ENCODE measurements around the gene XRCC3. TPM values are rescaled to one million over a fixed set of nuclear protein-coding genes. Genes with fewer than 3 reads are reported as not detected.

The XRCC3 gene
- total RNA-seq, 1 experiment from 2014 or later = 36.8 TPM

DNA sequence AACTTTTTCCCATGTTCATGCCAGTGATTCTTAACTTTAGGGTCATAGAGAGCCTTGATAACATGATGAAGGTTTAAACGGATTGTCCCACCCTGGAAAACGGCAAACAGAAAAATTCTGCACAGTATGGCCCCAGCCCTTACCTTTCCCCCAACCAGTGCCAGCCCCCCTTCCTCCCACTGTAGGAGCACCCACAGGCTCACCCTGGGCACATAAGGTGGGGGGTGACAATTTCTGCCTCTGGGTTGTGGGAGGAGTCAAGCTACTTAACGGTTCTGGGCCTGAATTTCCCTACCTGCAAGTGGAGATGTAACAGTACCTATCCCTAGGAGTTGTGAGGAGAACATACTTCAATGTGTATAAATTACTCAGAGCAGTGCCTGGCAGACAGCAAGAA is 18.0 kb downstream of the XRCC3 start:
- intact Hi-C loops (cut with micrococcal nuclease; ENCODE audit: unreplicated experiment) (no loop called here), in situ Hi-C loops (cut with HindIII; ENCODE audit: low pct_unique_long_range_greater_than_20kb, low sequenced_read_pairs) (no loop called here)
- no peak for ATAC-seq
- ChIA-PET POLR2A (no interaction called here), CTCF (no interaction called here)
- peak overlapping the region; percentile 57; the same call in 1 of the 2 replicates for H3K27ac ChIP-seq (ENCODE audit: low read length)
- H3K4me1 ChIP-seq (ENCODE audit: control insufficient read depth, insufficient read depth, low read length) = peaks cover 38% of the 10 kb centered on the region
- no peak overlapping the region for H3K4me3 ChIP-seq (ENCODE audit: low read depth in 2 of 2, low read length in 2 of 2)
- H3K27me3 ChIP-seq (ENCODE audit: control insufficient read depth, insufficient read depth, low read length) = no peaks in the 10 kb centered on the region
- BruUV-seq (replicated peaks) = no TSS peak
- H3K9me3 ChIP-seq (ENCODE audit: control insufficient read depth, insufficient read depth, low read depth, low read length) = no peaks in the 10 kb centered on the region
- H3K36me3 ChIP-seq (ENCODE audit: control insufficient read depth, insufficient read depth, low read length) = peaks cover 2% of the 10 kb centered on the region; the same call in 1 of the 2 replicates
- TF ChIP-seq, protein P1, sequence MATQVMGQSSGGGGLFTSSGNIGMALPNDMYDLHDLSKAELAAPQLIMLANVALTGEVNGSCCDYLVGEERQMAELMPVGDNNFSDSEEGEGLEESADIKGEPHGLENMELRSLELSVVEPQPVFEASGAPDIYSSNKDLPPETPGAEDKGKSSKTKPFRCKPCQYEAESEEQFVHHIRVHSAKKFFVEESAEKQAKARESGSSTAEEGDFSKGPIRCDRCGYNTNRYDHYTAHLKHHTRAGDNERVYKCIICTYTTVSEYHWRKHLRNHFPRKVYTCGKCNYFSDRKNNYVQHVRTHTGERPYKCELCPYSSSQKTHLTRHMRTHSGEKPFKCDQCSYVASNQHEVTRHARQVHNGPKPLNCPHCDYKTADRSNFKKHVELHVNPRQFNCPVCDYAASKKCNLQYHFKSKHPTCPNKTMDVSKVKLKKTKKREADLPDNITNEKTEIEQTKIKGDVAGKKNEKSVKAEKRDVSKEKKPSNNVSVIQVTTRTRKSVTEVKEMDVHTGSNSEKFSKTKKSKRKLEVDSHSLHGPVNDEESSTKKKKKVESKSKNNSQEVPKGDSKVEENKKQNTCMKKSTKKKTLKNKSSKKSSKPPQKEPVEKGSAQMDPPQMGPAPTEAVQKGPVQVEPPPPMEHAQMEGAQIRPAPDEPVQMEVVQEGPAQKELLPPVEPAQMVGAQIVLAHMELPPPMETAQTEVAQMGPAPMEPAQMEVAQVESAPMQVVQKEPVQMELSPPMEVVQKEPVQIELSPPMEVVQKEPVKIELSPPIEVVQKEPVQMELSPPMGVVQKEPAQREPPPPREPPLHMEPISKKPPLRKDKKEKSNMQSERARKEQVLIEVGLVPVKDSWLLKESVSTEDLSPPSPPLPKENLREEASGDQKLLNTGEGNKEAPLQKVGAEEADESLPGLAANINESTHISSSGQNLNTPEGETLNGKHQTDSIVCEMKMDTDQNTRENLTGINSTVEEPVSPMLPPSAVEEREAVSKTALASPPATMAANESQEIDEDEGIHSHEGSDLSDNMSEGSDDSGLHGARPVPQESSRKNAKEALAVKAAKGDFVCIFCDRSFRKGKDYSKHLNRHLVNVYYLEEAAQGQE (IDR thresholded peaks at IDR 0.05; ENCODE audit: insufficient read depth in 1 of 2, low read depth in 2 of 2, low read length in 1 of 2) = no peak
- TF ChIP-seq TCF7L2 (IDR thresholded peaks at IDR 0.05; ENCODE audit: low read depth, low read length) = no peak
- no peak for TF ChIP-seq SIN3A (IDR thresholded peaks at IDR 0.05; ENCODE audit: borderline replicate concordance, insufficient read depth, low read depth, low read length)
- TF ChIP-seq, protein P2, sequence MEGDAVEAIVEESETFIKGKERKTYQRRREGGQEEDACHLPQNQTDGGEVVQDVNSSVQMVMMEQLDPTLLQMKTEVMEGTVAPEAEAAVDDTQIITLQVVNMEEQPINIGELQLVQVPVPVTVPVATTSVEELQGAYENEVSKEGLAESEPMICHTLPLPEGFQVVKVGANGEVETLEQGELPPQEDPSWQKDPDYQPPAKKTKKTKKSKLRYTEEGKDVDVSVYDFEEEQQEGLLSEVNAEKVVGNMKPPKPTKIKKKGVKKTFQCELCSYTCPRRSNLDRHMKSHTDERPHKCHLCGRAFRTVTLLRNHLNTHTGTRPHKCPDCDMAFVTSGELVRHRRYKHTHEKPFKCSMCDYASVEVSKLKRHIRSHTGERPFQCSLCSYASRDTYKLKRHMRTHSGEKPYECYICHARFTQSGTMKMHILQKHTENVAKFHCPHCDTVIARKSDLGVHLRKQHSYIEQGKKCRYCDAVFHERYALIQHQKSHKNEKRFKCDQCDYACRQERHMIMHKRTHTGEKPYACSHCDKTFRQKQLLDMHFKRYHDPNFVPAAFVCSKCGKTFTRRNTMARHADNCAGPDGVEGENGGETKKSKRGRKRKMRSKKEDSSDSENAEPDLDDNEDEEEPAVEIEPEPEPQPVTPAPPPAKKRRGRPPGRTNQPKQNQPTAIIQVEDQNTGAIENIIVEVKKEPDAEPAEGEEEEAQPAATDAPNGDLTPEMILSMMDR (IDR thresholded peaks at IDR 0.05) = no peak
- TF ChIP-seq POLR2AphosphoS5 (IDR thresholded peaks at IDR 0.05; ENCODE audit: low read depth, low read length) = no peak
- no peak for DNase-seq (ENCODE audit: low read depth, low spot score)

DNA sequence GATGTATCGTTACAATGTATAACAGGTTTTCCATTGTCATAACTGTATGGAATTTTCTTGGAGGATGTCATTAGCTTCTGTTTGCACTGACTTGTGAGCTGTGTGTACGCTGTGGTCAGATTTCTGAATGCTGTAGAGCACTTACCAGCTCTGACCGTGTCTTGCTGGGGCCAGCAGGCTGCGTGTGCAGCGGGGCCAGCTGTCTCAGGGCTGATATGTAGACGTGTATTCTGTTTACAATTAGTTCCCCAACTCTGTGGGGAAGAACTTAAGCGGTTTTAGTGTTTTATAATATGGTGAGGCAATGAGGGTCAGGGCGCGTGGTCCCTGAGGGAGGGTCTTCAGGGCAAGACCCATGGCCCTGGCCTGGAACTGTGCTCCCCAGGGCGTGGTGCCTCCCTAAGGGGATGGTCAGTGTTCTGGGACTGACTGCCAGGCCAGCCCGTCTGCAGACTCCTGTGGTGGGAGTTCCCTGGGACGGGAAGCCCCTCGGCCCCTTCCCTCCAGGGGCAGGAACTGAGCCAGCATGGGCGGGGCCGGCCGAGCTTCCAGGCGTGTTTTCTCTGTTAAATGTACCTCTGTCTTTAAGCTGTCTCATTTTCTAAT is 18.7 kb downstream of the XRCC3 start:
- Histone ChIP-seq H3K27me3 (ENCODE audit: control insufficient read depth, insufficient read depth, low read length) (no peaks in the 10 kb centered on the region), H3K36me3 (ENCODE audit: control insufficient read depth, insufficient read depth, low read length) (peaks cover 2% of the 10 kb centered on the region; the same call in 1 of the 2 replicates), H3K9me3 (ENCODE audit: control insufficient read depth, insufficient read depth, low read depth, low read length) (no peaks in the 10 kb centered on the region), H3K4me3 (ENCODE audit: low read depth in 2 of 2, low read length in 2 of 2) (no peak overlapping the region), H3K4me1 (ENCODE audit: control insufficient read depth, insufficient read depth, low read length) (peaks cover 38% of the 10 kb centered on the region), H3K27ac (ENCODE audit: low read length) (peak overlapping the region; percentile 39; the same call in 1 of the 2 replicates)
- ChIA-PET CTCF (no interaction called here), POLR2A (interaction anchor here (0.6 kb wide), 1 partner anchor 168 kb away, joined by 4 read pairs; no protein-coding TSS in a partner anchor)
- in situ Hi-C loops (cut with HindIII; ENCODE audit: low pct_unique_long_range_greater_than_20kb, low sequenced_read_pairs) (no loop called here), intact Hi-C loops (cut with micrococcal nuclease; ENCODE audit: unreplicated experiment) (no loop called here)
- TF ChIP-seq, protein P1 (IDR thresholded peaks at IDR 0.05; ENCODE audit: insufficient read depth in 1 of 2, low read depth in 2 of 2, low read length in 1 of 2) = no peak
- TF ChIP-seq TCF7L2 (IDR thresholded peaks at IDR 0.05; ENCODE audit: low read depth, low read length) (no peak), SIN3A (IDR thresholded peaks at IDR 0.05; ENCODE audit: borderline replicate concordance, insufficient read depth, low read depth, low read length) (no peak), POLR2AphosphoS5 (IDR thresholded peaks at IDR 0.05; ENCODE audit: low read depth, low read length) (no peak)
- TF ChIP-seq, protein P2 (IDR thresholded peaks at IDR 0.05) = no peak
- BruUV-seq (replicated peaks) = no TSS peak
- DNase-seq (ENCODE audit: low read depth, low spot score) (no peak), ATAC-seq (peak; percentile 68)

Data from Panc1 (cell line).